Mesenchymal stem cell (in vitro differentiated cells and primary cell): ENCODE data around the gene HNRNPF.

Source experiments
- DNase-seq: peaks from one replicate; pipeline ENCODE4 v3.0.0-alpha.2; 2013
- H2AFZ ChIP-seq: one replicate; pipeline ENCODE4 v1.6.1; 2013; ENCODE audit warnings: low read depth, mild to moderate bottlenecking, control low read depth, inconsistent platforms, low read length, moderate library complexity
- H2AK5ac ChIP-seq: 2 replicates; pipeline ENCODE4 v1.6.1; 2013; ENCODE audit warnings: low read length, moderate library complexity, mild to moderate bottlenecking, inconsistent platforms; ENCODE audit not compliant: severe bottlenecking
- H2BK120ac ChIP-seq: one replicate; pipeline ENCODE4 v1.6.1; 2013; ENCODE audit warnings: low read depth, mild to moderate bottlenecking, inconsistent platforms, low read length, moderate library complexity
- H2BK12ac ChIP-seq, 2 experiments: one replicate each; pipeline ENCODE4 v1.6.1; 2013; ENCODE audit warnings: inconsistent platforms in 2 of 2, low read length in 2 of 2, mild to moderate bottlenecking in 2 of 2, moderate library complexity in 2 of 2, control low read depth in 1 of 2
- H2BK15ac ChIP-seq: one replicate; pipeline ENCODE4 v1.6.1; 2013; ENCODE audit warnings: mild to moderate bottlenecking, low read depth, inconsistent platforms; ENCODE audit not compliant: poor library complexity, severe bottlenecking
- H2BK5ac ChIP-seq: 2 replicates; pipeline ENCODE4 v1.6.1; 2013; ENCODE audit warnings: low read depth, mild to moderate bottlenecking, low read length, control low read depth, inconsistent platforms; ENCODE audit not compliant: poor library complexity, severe bottlenecking
- H3K14ac ChIP-seq, 2 experiments: one replicate each; pipeline ENCODE4 v1.6.1; 2013; ENCODE audit warnings: inconsistent platforms in 2 of 2, low read length in 2 of 2, control low read depth in 1 of 2, mild to moderate bottlenecking in 1 of 2, moderate library complexity in 1 of 2
- H3K18ac ChIP-seq, 2 experiments: one replicate each; pipeline ENCODE4 v1.6.1; 2013; ENCODE audit warnings: inconsistent platforms in 2 of 2, low read length in 2 of 2, control low read depth in 1 of 2, low read depth in 1 of 2, mild to moderate bottlenecking in 1 of 2
- H3K23ac ChIP-seq, 2 experiments: one replicate each; pipeline ENCODE4 v1.6.1; 2013; ENCODE audit warnings: inconsistent platforms in 2 of 2, low read length in 2 of 2, mild to moderate bottlenecking in 2 of 2, moderate library complexity in 2 of 2, control low read depth in 1 of 2
- H3K27ac ChIP-seq: 2 replicates; pipeline ENCODE4 v1.5.1; 2013; ENCODE audit warnings: mild to moderate bottlenecking, moderate library complexity, low read length, control low read depth, inconsistent platforms; ENCODE audit not compliant: poor library complexity, severe bottlenecking
- H3K27me3 ChIP-seq, 2 experiments: 2 replicates each; pipeline versions ENCODE4 v1.6.1 to v1.7.0; 2013; ENCODE audit warnings: low read length in 2 of 2, mild to moderate bottlenecking in 2 of 2, moderate library complexity in 2 of 2, control low read depth in 1 of 2, inconsistent platforms in 1 of 2; ENCODE audit not compliant: control insufficient read depth in 1 of 2, insufficient read depth in 1 of 2
- H3K36me3 ChIP-seq, 2 experiments: 2 replicates each; pipeline versions ENCODE4 v1.6.1 to v1.7.0; 2013; ENCODE audit warnings: low read length in 2 of 2, control low read depth in 1 of 2, inconsistent platforms in 1 of 2, low read depth in 1 of 2, mild to moderate bottlenecking in 1 of 2; ENCODE audit not compliant: insufficient read depth in 2 of 2, control insufficient read depth in 1 of 2
- H3K4ac ChIP-seq, 2 experiments: one replicate each; pipeline ENCODE4 v1.6.1; 2013; ENCODE audit warnings: inconsistent platforms in 2 of 2, low read length in 2 of 2, mild to moderate bottlenecking in 2 of 2, moderate library complexity in 2 of 2, control low read depth in 1 of 2, low read depth in 1 of 2
- H3K4me1 ChIP-seq: 2 replicates; pipeline ENCODE4 v1.6.1; 2013; ENCODE audit warnings: low read depth, low read length, control low read depth; ENCODE audit not compliant: control insufficient read depth, insufficient read depth
- H3K4me2 ChIP-seq: 2 replicates; pipeline ENCODE4 v1.6.1; 2013; ENCODE audit warnings: low read length, mild to moderate bottlenecking, inconsistent platforms; ENCODE audit not compliant: poor library complexity, severe bottlenecking
- H3K4me3 ChIP-seq, 2 experiments: 2 replicates each; pipeline versions ENCODE4 v1.5.1 to v1.7.0; 2013; ENCODE audit warnings: low read length in 2 of 2, mild to moderate bottlenecking in 2 of 2, control low read depth in 1 of 2, low read depth in 1 of 2; ENCODE audit not compliant: insufficient read depth in 1 of 2
- H3K79me1 ChIP-seq: replicated peaks from 2 replicates; pipeline ENCODE4 v1.6.1; 2013; ENCODE audit warnings: mild to moderate bottlenecking, control low read depth, low read length, inconsistent platforms; ENCODE audit not compliant: poor library complexity, severe bottlenecking
- H3K9ac ChIP-seq: 2 replicates; pipeline ENCODE4 v1.7.0; 2013; ENCODE audit warnings: mild to moderate bottlenecking, low read length, moderate library complexity
- H3K9me3 ChIP-seq: 2 replicates; pipeline ENCODE4 v1.7.0; 2013; ENCODE audit warnings: mild to moderate bottlenecking, low read length; ENCODE audit not compliant: control insufficient read depth
- H4K8ac ChIP-seq: one replicate; pipeline ENCODE4 v1.6.1; 2013; ENCODE audit warnings: inconsistent platforms, mild to moderate bottlenecking, low read length, moderate library complexity
- H4K91ac ChIP-seq: one replicate; pipeline ENCODE4 v1.6.1; 2013; ENCODE audit warnings: mild to moderate bottlenecking, low read length, inconsistent platforms
- WGBS: methylation state at CpG from one replicate; pipeline ENCODE4 v1.1.7; 2013; ENCODE audit warnings: mixed read lengths; 5-methylcytosine and 5-hydroxymethylcytosine counted together

The HNRNPF gene

GRCh38 chr10:43376046-43376635, 32.8 kb downstream of the HNRNPF start:
- H3K27me3 ChIP-seq, result peaks cover 0 to 5% of the 10 kb centered on the region in 2 experiments
- H3K14ac ChIP-seq, result no peak overlapping the region
- H2BK12ac ChIP-seq, result no peak overlapping the region
- no peak overlapping the region for H3K27ac ChIP-seq
- H3K9ac ChIP-seq, result no peak overlapping the region
- no peak overlapping the region for H3K4me2 ChIP-seq
- no peak overlapping the region for H3K18ac ChIP-seq
- H3K4me3 ChIP-seq, result no peak overlapping the region
- no peaks in the 10 kb centered on the region for H3K9me3 ChIP-seq
- no peak for DNase-seq
- 85% methylated on average over 9 of the region's 9 CpGs for WGBS
- H2AFZ ChIP-seq, result no peak overlapping the region
- H2BK5ac ChIP-seq, result no peak overlapping the region
- H2AK5ac ChIP-seq, result no peak overlapping the region
- no peak overlapping the region for H2BK15ac ChIP-seq
- H4K8ac ChIP-seq, result no peak overlapping the region
- H3K4ac ChIP-seq, result no peak overlapping the region
- peaks cover 3% of the 10 kb centered on the region for H3K4me1 ChIP-seq
- no peak overlapping the region for H3K23ac ChIP-seq
- no peaks in the 10 kb centered on the region for H3K36me3 ChIP-seq
- no peaks in the 10 kb centered on the region for H3K79me1 ChIP-seq
- no peak overlapping the region for H2BK120ac ChIP-seq
- H4K91ac ChIP-seq, result no peak overlapping the region

- Histone ChIP-seq H2AK5ac (no peak overlapping the region), H3K4me3 (no peak overlapping the region), H3K14ac (no peak overlapping the region), H2BK5ac (no peak overlapping the region), H2BK120ac (no peak overlapping the region), H3K27me3 (peaks cover 0 to 5% of the 10 kb centered on the region in 2 experiments), H2AFZ (no peak overlapping the region), H3K18ac (no peak overlapping the region), H2BK15ac (no peak overlapping the region), H3K4me1 (peaks cover 3% of the 10 kb centered on the region), H3K9ac (no peak overlapping the region), H4K91ac (no peak overlapping the region), H3K4ac (no peak overlapping the region), H3K9me3 (no peaks in the 10 kb centered on the region), H3K79me1 (no peaks in the 10 kb centered on the region), H4K8ac (no peak overlapping the region), H2BK12ac (no peak overlapping the region), H3K36me3 (no peaks in the 10 kb centered on the region), H3K23ac (no peak overlapping the region), H3K4me2 (no peak overlapping the region), H3K27ac (no peak overlapping the region)
- DNase-seq, result no peak
- 80% methylated on average over 12 of the region's 12 CpGs for WGBS
These were observed 33.5 kb downstream of the HNRNPF start for GRCh38 chr10:43375401-43376020.

- Histone ChIP-seq H3K9ac (no peak overlapping the region), H2BK5ac (no peak overlapping the region), H3K14ac (no peak overlapping the region), H3K27me3 (peaks cover 0 to 5% of the 10 kb centered on the region in 2 experiments), H3K4me1 (peaks cover 3% of the 10 kb centered on the region), H3K4ac (no peak overlapping the region), H3K4me3 (no peak overlapping the region), H2AK5ac (no peak overlapping the region), H3K79me1 (no peaks in the 10 kb centered on the region), H3K27ac (no peak overlapping the region), H4K91ac (no peak overlapping the region), H2BK15ac (no peak overlapping the region), H3K18ac (no peak overlapping the region), H2AFZ (no peak overlapping the region), H3K36me3 (no peaks in the 10 kb centered on the region), H3K23ac (no peak overlapping the region), H2BK12ac (no peak overlapping the region), H4K8ac (no peak overlapping the region), H3K9me3 (no peaks in the 10 kb centered on the region), H2BK120ac (no peak overlapping the region), H3K4me2 (no peak overlapping the region)
- WGBS, result 76% methylated on average over 3 of the region's 3 CpGs
- DNase-seq, result no peak
These were observed 34.8 kb downstream of the HNRNPF start for GRCh38 chr10:43374194-43374593.

- Histone ChIP-seq H2BK120ac (no peak overlapping the region), H3K9me3 (no peaks in the 10 kb centered on the region), H3K79me1 (no peaks in the 10 kb centered on the region), H3K27ac (no peak overlapping the region), H3K4ac (no peak overlapping the region), H3K14ac (no peak overlapping the region), H3K4me3 (no peak overlapping the region), H3K27me3 (peaks cover 0 to 5% of the 10 kb centered on the region in 2 experiments), H2BK12ac (no peak overlapping the region), H2AFZ (no peak overlapping the region), H2BK5ac (no peak overlapping the region), H2AK5ac (no peak overlapping the region), H4K91ac (no peak overlapping the region), H3K4me2 (no peak overlapping the region), H3K36me3 (no peaks in the 10 kb centered on the region), H2BK15ac (no peak overlapping the region), H4K8ac (no peak overlapping the region), H3K18ac (no peak overlapping the region), H3K4me1 (peaks cover 3% of the 10 kb centered on the region), H3K9ac (no peak overlapping the region), H3K23ac (no peak overlapping the region)
- WGBS, result 63% methylated on average over 5 of the region's 5 CpGs
- no peak for DNase-seq
These were observed 35.5 kb downstream of the HNRNPF start for GRCh38 chr10:43373461-43373860.
